GM19468 (cell line): Measurements from ENCODE around the gene ARHGAP1.

Experiments
- ATAC-seq: cut with Tn5 transposase; IDR thresholded peaks from one replicate; pipeline ENCODE4 v1.9.1; 2021; ENCODE audit warnings: mild to moderate bottlenecking, moderate library complexity, moderate number of reproducible peaks; ENCODE audit not compliant: unreplicated experiment; ENCODE audit errors: extremely low read depth

Gene ARHGAP1

GRCh38 chr11:46700241-46701077 is at the start of gene ARHGAP1, which contains the start of gene ZNF408:
Gene ARHGAP1 (minus strand): TSS chr11:46700619. CDS start chr11:46696107, 4,512 bp downstream.
Gene ZNF408 (plus strand): TSS chr11:46701031. CDS start chr11:46701048, 17 bp downstream.
- peak; percentile 87 for ATAC-seq

GRCh38 chr11:46747150-46747549 is 46.7 kb upstream of the ARHGAP1 start:
- ATAC-seq = no peak

GRCh38 chr11:46745995-46746394 is 45.6 kb upstream of the ARHGAP1 start:
- no peak for ATAC-seq

GRCh38 chr11:46745328-46745727 is 44.9 kb upstream of the ARHGAP1 start:
- no peak for ATAC-seq

GRCh38 chr11:46743693-46744339 is 43.4 kb upstream of the ARHGAP1 start:
- no peak for ATAC-seq

- no peak for ATAC-seq
These were observed 42.6 kb upstream of the ARHGAP1 start for GRCh38 chr11:46743043-46743442.

- ATAC-seq = no peak
These were observed 41.4 kb upstream of the ARHGAP1 start for GRCh38 chr11:46741600-46742484.

GRCh38 chr11:46738887-46739286 is 38.5 kb upstream of the ARHGAP1 start:
- ATAC-seq = no peak

GRCh38 chr11:46737699-46738098 is 37.3 kb upstream of the ARHGAP1 start:
- no peak for ATAC-seq

GRCh38 chr11:46736615-46737014 is 36.2 kb upstream of the ARHGAP1 start:
- ATAC-seq = no peak

- no peak for ATAC-seq
These were observed 35.7 kb upstream of the ARHGAP1 start for GRCh38 chr11:46736146-46736545.

- ATAC-seq = no peak
These were observed 32.8 kb upstream of the ARHGAP1 start for GRCh38 chr11:46733234-46733633.

GRCh38 chr11:46731545-46731944 is 31.1 kb upstream of the ARHGAP1 start:
- ATAC-seq = no peak

- no peak for ATAC-seq
These were observed 28.9 kb upstream of the ARHGAP1 start for GRCh38 chr11:46729110-46730027.

- ATAC-seq = no peak
These were observed 28.2 kb upstream of the ARHGAP1 start for GRCh38 chr11:46728659-46729040.

- no peak for ATAC-seq
These were observed 27.7 kb upstream of the ARHGAP1 start for GRCh38 chr11:46727952-46728658.

- no peak for ATAC-seq
These were observed 25.9 kb upstream of the ARHGAP1 start for GRCh38 chr11:46726206-46726862.
